ENCODE measurements around the gene IL17C. TPM values are rescaled to one million over a fixed set of nuclear protein-coding genes. Genes with fewer than 3 reads are reported as not detected.

IL17C gene
- total RNA-seq, result under 1 TPM in 1 of 5 donors, not detected in 4; 0.87 TPM
- polyA plus RNA-seq, result 1 to 10 TPM in 1 of 3 donors, not detected in 2; 1.2 TPM
- long read RNA-seq, donor 1, result 0 reads
- long read RNA-seq, donor 2, result 0 reads
- long read RNA-seq, donor 3, result 0 reads
- long read RNA-seq, donor 4, result 0 reads
- long read RNA-seq, donor 5, result 0 reads
- long read RNA-seq, donor 6, result 0 reads
- long read RNA-seq, donor 7, result 0 reads
- long read RNA-seq, donor 8, result 0 reads
- long read RNA-seq, donor 9, result 0 reads
- long read RNA-seq, donor 10, result 0 reads

GRCh38 chr16:88638323-88639230 is at the start of gene IL17C:
Gene IL17C, plus strand, starts transcription at chr16:88638572. Its CDS starts 70 bp downstream, at chr16:88638642.
- peaks cover 27 to 48% (median 38%) of the 10 kb centered on the region in 4 donors for H3K4me1 ChIP-seq
- H3K9me3 ChIP-seq, result no peaks in the 10 kb centered on the region
- intact Hi-C loops (cut with DNase I; ENCODE audit: low total_unique reads), result no loop called here
- peaks cover 13 to 77% (median 41%) of the 10 kb centered on the region in 3 donors for H3K27me3 ChIP-seq
- peaks cover 0 to 15% (median 11%) of the 10 kb centered on the region in 4 donors for H3K36me3 ChIP-seq
- peak; percentile 83 to 85 for DNase-seq
- WGBS, 5 donors, result 25 to 37% (median 30%) methylated on average over 16 to 27 of the region's 27 CpGs
- TF ChIP-seq POLR2AphosphoS5 (IDR thresholded peaks at IDR 0.05) (peak; percentile 28 to 85 (median 75)), CTCF (IDR thresholded peaks at IDR 0.05) (no peak)
- H3K4me3 ChIP-seq, result peak within 1 kb of the TSS in 1 of 4 donors; percentile 2
- no peak within 1 kb of the TSS for H3K27ac ChIP-seq

- H3K36me3 ChIP-seq, result peaks cover 28 to 79% (median 74%) of the 10 kb centered on the region in 4 donors
- WGBS, 5 donors, result 42 to 62% (median 53%) methylated on average over 6 of the region's 6 CpGs
- no peak overlapping the region for H3K4me3 ChIP-seq
- H3K27ac ChIP-seq, result no peak overlapping the region
- H3K9me3 ChIP-seq, result no peaks in the 10 kb centered on the region
- H3K27me3 ChIP-seq, result no peaks in the 10 kb centered on the region
- no peak for DNase-seq
- TF ChIP-seq POLR2A (IDR thresholded peaks at IDR 0.05) (no peak), POLR2AphosphoS5 (IDR thresholded peaks at IDR 0.05) (no peak), EP300 (IDR thresholded peaks at IDR 0.05) (no peak), CTCF (IDR thresholded peaks at IDR 0.05) (no peak)
- intact Hi-C loops (cut with DNase I; ENCODE audit: low total_unique reads), result no loop called here
- H3K4me1 ChIP-seq, result peaks cover 0 to 11% (median 0%) of the 10 kb centered on the region in 4 donors
Observed at GRCh38 chr16:88588754-88589153, 49.6 kb upstream of the IL17C start.

GRCh38 chr16:88589441-88589840 is 48.9 kb upstream of the IL17C start:
- no peak overlapping the region for H3K4me3 ChIP-seq
- TF ChIP-seq POLR2A (IDR thresholded peaks at IDR 0.05), result no peak
- TF ChIP-seq CTCF (IDR thresholded peaks at IDR 0.05), result no peak
- TF ChIP-seq POLR2AphosphoS5 (IDR thresholded peaks at IDR 0.05), result no peak
- no peak for TF ChIP-seq EP300 (IDR thresholded peaks at IDR 0.05)
- intact Hi-C loops (cut with DNase I; ENCODE audit: low total_unique reads), result no loop called here
- DNase-seq, result no peak
- peaks cover 0 to 7% (median 0%) of the 10 kb centered on the region in 4 donors for H3K4me1 ChIP-seq
- H3K27me3 ChIP-seq, result no peaks in the 10 kb centered on the region
- peaks cover 28 to 85% (median 79%) of the 10 kb centered on the region in 4 donors for H3K36me3 ChIP-seq
- H3K27ac ChIP-seq, result no peak overlapping the region
- WGBS, 5 donors, result 85 to 94% (median 91%) methylated on average over 11 of the region's 11 CpGs
- no peaks in the 10 kb centered on the region for H3K9me3 ChIP-seq

- peak in 1 of 2 donors; percentile 32 for DNase-seq
- no peaks in the 10 kb centered on the region for H3K9me3 ChIP-seq
- intact Hi-C loops (cut with DNase I; ENCODE audit: low total_unique reads), result no loop called here
- no peaks in the 10 kb centered on the region for H3K27me3 ChIP-seq
- H3K4me1 ChIP-seq, result no peaks in the 10 kb centered on the region
- H3K27ac ChIP-seq, result peak overlapping the region in 2 of 5 donors; percentile 31 to 51
- TF ChIP-seq POLR2A (IDR thresholded peaks at IDR 0.05), result no peak
- no peak for TF ChIP-seq CTCF (IDR thresholded peaks at IDR 0.05)
- no peak for TF ChIP-seq EP300 (IDR thresholded peaks at IDR 0.05)
- TF ChIP-seq POLR2AphosphoS5 (IDR thresholded peaks at IDR 0.05), result no peak
- no peak overlapping the region for H3K4me3 ChIP-seq
- H3K36me3 ChIP-seq, result peaks cover 25 to 81% (median 75%) of the 10 kb centered on the region in 4 donors
- 64 to 91% (median 84%) methylated on average over 10 of the region's 10 CpGs for WGBS, 5 donors
Observed at GRCh38 chr16:88591577-88592021, 46.8 kb upstream of the IL17C start.
